A673 (cell line): ENCODE data around the gene SPIRE1. TPM values are rescaled to one million over a fixed set of nuclear protein-coding genes. Genes with fewer than 3 reads are reported as not detected.
"Not testable (repeated sequence)": the region's sequence is repeated elsewhere in the genome, so short reads cannot be mapped to it uniquely, and the experiment has no call there.

Experiments
- BruUV-seq: library from RNA; stranded (reverse); fragments of 400-500 nt; replicated peaks from 2 replicates; lab custom pipeline; 2021; lab: Mats Ljungman, UMichigan
- CTCF ChIA-PET: fragments of 300-600 bp; sonication (Branson Sonifier 250); formaldehyde crosslinking; loops from one replicate; lab custom pipeline; 2022; ENCODE audit warnings: antibody characterized with exemption; lab: Charles Lee
- POLR2A ChIA-PET: fragments of 300-600 bp; sonication (Branson Sonifier 250); formaldehyde crosslinking; loops from one replicate; lab custom pipeline; 2022; ENCODE audit warnings: antibody characterized with exemption; ENCODE audit not compliant: low non-redundant PET; lab: Charles Lee
- DNase-seq: peaks from one replicate; pipeline ENCODE4 v3.0.0-alpha.2; 2015; ENCODE audit warnings: low spot score
- H3K27ac ChIP-seq: fragments of 200-600 bp; sonication (generic); 2 replicates; pipeline ENCODE4 v1.5.1; 2016; ENCODE audit warnings: mixed run types, low read depth, mild to moderate bottlenecking, mixed read lengths, antibody characterized with exemption, low read length; ENCODE audit not compliant: poor library complexity, severe bottlenecking
- H3K27me3 ChIP-seq: fragments of 200-600 bp; sonication (generic); replicated peaks from 2 replicates; pipeline ENCODE4 v1.6.1; 2017; ENCODE audit warnings: mixed run types, low read depth, mild to moderate bottlenecking, mixed read lengths, antibody characterized with exemption, low read length; ENCODE audit not compliant: insufficient read depth, poor library complexity
- H3K36me3 ChIP-seq: fragments of 200-600 bp; sonication (generic); 2 replicates; pipeline ENCODE4 v1.6.1; 2016; ENCODE audit warnings: mixed run types, mild to moderate bottlenecking, mixed read lengths, antibody characterized with exemption, low read length; ENCODE audit not compliant: insufficient read depth, poor library complexity, severe bottlenecking
- H3K4me1 ChIP-seq: fragments of 200-600 bp; sonication (generic); 2 replicates; pipeline ENCODE4 v1.6.1; 2017; ENCODE audit warnings: mixed run types, mild to moderate bottlenecking, mixed read lengths, antibody characterized with exemption, low read length; ENCODE audit not compliant: insufficient read depth, poor library complexity, severe bottlenecking
- H3K4me3 ChIP-seq: fragments of 200-600 bp; sonication (generic); 2 replicates; pipeline ENCODE4 v1.5.1; 2016; ENCODE audit warnings: low read depth, mixed run types, mild to moderate bottlenecking, mixed read lengths, low read length; ENCODE audit not compliant: poor library complexity, severe bottlenecking
- H3K9me3 ChIP-seq: fragments of 200-600 bp; sonication (generic); 2 replicates; pipeline ENCODE4 v1.6.1; 2016; ENCODE audit warnings: mixed run types, low read depth, mild to moderate bottlenecking, mixed read lengths, antibody characterized with exemption, low read length; ENCODE audit not compliant: poor library complexity, severe bottlenecking
- CTCF ChIP-seq: fragments of 300-800, 200-600 bp; sonication (generic); conservative IDR thresholded peaks from 2 replicates; pipeline ENCODE4 v1.5.1; 2017; ENCODE audit warnings: low read depth, mild to moderate bottlenecking, antibody characterized with exemption, low read length, moderate library complexity, mixed read lengths
- EZH2 ChIP-seq: fragments of 200-600 bp; sonication (generic); IDR thresholded peaks from 2 replicates; pipeline ENCODE4 v1.6.1; 2017; ENCODE audit warnings: borderline replicate concordance, low read depth, mild to moderate bottlenecking, mixed read lengths, antibody characterized with exemption, low read length; ENCODE audit not compliant: poor library complexity, severe bottlenecking
- intact Hi-C: fragments of 100-400 bp; cut with micrococcal nuclease; formaldehyde crosslinking; loops from one replicate; pipeline ENCODE4 v1.10.0; 2022; ENCODE audit not compliant: unreplicated experiment
- total RNA-seq: library from RNA; stranded (reverse); gene quantifications from 2 replicates; pipeline ENCODE4 v1.2.3, GENCODE V29; 2021

SPIRE1 gene
- total RNA-seq, 1 experiment from 2014 or later = 18.1 TPM

- CTCF ChIA-PET, H3K36me3 ChIP-seq, H3K4me1 ChIP-seq, H3K4me3 ChIP-seq, H3K27ac ChIP-seq, POLR2A ChIA-PET, H3K27me3 ChIP-seq, intact Hi-C loops, BruUV-seq, DNase-seq: not testable (repeated sequence)
- peaks cover 14% of the 10 kb centered on the region for H3K9me3 ChIP-seq
Measured at GRCh38 chr18:12551466-12551865, 106.4 kb downstream of the SPIRE1 start.

- Histone ChIP-seq H3K27me3 (no peaks in the 10 kb centered on the region), H3K4me3 (no peak overlapping the region), H3K27ac (no peak overlapping the region), H3K36me3 (no peaks in the 10 kb centered on the region), H3K9me3 (no peaks in the 10 kb centered on the region), H3K4me1 (no peaks in the 10 kb centered on the region)
- DNase-seq = no peak
- BruUV-seq = no TSS peak
- no peak for TF ChIP-seq EZH2
- no peak for TF ChIP-seq CTCF
- intact Hi-C loops = loop anchor here (5.0 kb wide), 1 partner anchor 109 kb away; no protein-coding TSS in a partner anchor
- ChIA-PET CTCF (no interaction called here), POLR2A (no interaction called here)
Measured at GRCh38 chr18:12543697-12544096, 114.2 kb downstream of the SPIRE1 start.

- DNase-seq = no peak
- no TSS peak for BruUV-seq
- Histone ChIP-seq H3K27ac (no peak overlapping the region), H3K9me3 (no peaks in the 10 kb centered on the region), H3K27me3 (no peaks in the 10 kb centered on the region), H3K4me1 (no peaks in the 10 kb centered on the region), H3K36me3 (no peaks in the 10 kb centered on the region), H3K4me3 (no peak overlapping the region)
- ChIA-PET CTCF (no interaction called here), POLR2A (no interaction called here)
- TF ChIP-seq EZH2 (no peak), CTCF (no peak)
- intact Hi-C loops = loop anchor here (5.0 kb wide), 1 partner anchor 112 kb away; no protein-coding TSS in a partner anchor
Measured at GRCh38 chr18:12540751-12541150, 117.2 kb downstream of the SPIRE1 start.

- DNase-seq = peak; percentile 36
- BruUV-seq, intact Hi-C loops, H3K36me3 ChIP-seq, H3K9me3 ChIP-seq, H3K27me3 ChIP-seq, H3K4me3 ChIP-seq, H3K4me1 ChIP-seq, H3K27ac ChIP-seq: not testable (repeated sequence)
- POLR2A ChIA-PET = interaction anchor here (0.5 kb wide), 1 partner anchor 77 kb away, joined by 4 read pairs; no protein-coding TSS in a partner anchor
- CTCF ChIA-PET = interaction anchor here (0.7 kb wide), 2 partner anchors 119 to 127 kb away, joined by 7 to 19 read pairs; no protein-coding TSS in a partner anchor
Measured at GRCh38 chr18:12539158-12539557, 118.7 kb downstream of the SPIRE1 start.
